DMS114 treated with DMSO at 0.1 percent for 48 hours (cell line): ENCODE data around the gene NUDT4.
"Not testable (repeated sequence)": the region's sequence is repeated elsewhere in the genome, so short reads cannot be mapped to it uniquely, and the experiment has no call there.

ENCODE experiments used
- DNase-seq: peaks from one replicate; lab custom pipeline; 2025; ENCODE audit not compliant: unreplicated experiment; lab: John Stamatoyannopoulos, UW

Gene NUDT4

DNA sequence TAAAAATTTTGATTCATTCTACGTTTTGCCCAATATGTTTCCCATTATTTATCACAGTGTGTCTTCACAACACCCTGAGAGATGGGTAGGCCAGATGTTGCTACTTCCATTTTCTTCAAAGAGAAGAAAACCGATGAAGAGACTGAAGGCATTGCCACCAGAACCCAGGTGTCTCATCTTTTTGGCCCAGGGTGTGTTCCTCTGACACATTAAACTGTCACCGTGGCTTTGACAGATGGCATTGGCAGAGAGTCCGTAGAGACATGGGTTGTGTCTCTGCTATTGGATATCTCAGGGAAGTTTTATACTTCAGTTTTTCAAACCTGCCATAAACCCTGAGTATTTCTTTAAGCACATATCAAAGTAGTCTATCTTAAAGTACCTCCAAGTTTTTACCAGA is 11.3 kb upstream of the NUDT4 start:
- no peak for DNase-seq

DNA sequence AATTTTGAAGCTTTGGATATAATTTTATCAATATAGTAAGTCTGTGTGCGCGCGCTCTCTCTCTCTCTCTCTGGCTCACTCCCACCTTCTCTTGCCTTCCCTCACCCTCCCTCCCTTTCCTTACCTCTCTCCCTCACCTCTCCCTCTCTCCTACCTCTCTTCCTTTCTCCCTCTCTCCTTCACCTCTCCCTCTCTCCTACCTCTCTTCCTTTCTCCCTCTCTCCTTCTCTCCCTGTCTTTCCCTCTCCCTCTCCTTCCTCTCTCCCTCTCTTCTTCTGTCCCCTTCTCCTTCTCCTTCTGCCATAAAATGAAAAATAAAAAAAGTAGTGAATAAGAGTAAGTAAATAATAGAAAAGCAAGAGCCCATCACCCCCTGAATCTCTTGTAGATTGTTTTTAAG is 9.0 kb upstream of the NUDT4 start:
- DNase-seq, result no peak

DNA sequence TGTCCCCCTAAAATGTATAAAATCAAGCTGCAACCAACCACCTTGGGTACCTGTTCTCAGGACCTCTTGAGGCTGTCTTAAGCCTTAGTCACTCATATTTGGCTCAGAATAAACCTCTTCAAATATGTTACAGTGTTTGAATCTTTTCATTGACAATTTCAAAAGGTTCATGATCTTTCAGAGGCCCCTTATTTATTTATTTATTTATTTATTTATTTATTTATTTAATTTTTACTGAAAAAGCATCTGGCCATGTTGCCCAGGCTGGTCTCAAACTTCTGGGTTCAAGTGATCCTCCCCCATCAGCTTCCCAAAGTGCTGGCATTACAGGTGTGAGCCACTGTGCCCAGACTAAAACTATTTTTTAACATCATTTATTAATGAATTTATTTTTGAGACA is 8.2 kb upstream of the NUDT4 start:
- DNase-seq, result no peak

DNA sequence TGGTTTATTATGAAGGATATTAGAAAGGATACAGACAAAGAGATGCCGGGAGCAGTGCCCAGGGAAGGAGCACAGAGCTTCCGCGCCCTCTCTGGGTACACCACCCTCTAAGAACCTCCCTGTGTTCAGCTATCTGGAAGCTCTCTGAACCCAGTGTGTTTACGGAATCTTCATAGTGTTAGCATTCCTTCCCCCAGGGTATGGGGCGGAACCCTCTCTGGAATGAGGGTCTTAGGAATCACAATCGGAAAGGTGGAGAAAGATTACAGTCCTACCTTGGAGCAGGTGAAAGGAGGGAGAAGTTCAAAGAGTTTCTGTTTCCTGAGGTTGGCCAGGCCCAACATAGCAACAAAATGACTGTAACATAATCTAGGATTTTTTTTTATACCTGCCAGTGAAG is 6.8 kb upstream of the NUDT4 start:
- no peak for DNase-seq

DNA sequence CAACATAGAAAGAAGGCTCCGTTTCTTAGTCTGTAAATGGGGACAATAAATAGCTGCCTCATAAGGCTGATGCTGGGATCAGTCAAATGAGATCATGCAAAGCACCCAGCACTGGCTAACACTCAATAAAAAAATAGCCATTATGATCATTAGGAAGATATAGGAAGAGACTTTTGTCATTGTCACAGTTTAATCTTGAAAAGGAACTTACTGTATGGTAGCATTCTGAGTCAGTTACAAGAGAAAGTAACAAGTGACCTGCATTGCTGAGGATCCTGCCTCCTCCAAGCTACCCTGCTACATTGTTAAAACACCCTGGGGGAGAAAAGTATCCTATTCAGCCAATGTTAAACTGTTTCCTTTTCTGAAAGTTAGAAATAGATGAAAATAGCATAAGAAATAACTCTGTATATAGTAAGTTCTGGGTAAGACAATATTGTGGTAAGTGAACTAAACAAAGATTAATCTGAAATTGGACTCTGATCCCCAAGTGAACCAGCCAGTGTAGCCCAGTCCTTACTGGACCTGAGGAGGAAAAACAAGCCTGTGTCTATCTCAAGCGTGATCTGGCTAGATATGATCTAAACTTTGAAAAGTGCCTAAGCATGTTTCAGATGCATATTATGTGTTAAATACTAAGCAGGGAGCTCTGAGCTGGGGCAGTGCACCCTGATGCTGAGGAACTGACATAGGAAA is 3.6 kb upstream of the NUDT4 start:
- DNase-seq, result no peak

DNA sequence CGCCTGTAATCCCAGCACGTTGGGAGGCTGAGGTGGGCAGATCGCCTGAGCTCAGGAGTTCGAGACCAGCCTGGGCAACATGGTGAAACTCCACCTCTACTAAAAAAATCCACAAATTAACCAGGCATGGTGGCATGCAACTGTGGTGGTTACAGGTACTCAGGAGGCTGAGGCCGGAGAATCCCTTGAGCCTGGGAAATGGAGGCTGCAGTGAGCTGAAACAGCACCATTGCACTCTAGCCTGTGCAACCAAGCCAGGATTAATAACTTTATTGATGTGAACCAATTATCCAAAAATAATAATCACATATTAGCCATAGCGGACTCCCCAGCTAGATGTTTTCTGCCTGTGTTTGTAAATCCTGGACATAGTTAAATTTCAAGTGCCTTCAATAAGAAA is 1.8 kb upstream of the NUDT4 start:
- DNase-seq, result no peak

DNA sequence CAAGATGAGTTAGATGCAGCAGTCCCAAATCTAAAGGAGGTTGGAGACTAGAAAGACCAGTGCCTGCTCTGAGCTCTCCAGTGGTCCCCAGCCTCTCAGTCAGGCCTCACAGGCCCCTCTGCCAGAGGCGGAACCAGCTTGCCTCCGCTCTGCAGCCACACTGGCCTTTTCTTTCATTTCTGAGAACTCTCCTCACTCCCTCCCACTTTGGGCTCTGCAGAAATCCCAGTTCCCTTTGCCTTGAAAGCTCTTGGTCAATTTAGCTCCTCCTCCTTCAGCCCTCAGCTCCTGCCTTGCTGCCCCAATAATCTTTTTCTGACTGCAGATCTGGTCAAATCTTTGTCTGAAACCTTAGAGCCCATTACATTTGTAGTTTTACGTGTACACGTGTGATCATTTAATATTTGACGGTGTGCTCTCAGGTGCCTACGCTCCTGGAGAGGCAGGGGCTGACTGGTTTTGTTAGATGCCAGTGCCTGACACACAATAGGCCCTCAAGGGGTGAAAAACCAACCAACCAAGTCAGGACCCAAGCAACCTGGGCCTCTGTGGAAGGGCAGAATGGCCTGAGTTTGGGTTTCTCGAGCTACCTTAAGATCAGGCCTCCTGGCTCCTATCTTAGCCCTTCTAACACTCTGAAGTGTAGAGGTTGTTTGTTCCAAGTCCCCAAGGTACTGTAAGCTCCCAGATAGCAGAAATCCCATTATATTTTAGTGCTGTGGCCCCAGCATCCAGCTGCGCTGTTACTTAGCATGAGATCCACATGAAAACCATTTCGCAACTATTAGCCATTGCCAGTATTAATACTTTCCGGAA is 1.1 kb upstream of the NUDT4 start:
- DNase-seq, result peak; percentile 48

DNA sequence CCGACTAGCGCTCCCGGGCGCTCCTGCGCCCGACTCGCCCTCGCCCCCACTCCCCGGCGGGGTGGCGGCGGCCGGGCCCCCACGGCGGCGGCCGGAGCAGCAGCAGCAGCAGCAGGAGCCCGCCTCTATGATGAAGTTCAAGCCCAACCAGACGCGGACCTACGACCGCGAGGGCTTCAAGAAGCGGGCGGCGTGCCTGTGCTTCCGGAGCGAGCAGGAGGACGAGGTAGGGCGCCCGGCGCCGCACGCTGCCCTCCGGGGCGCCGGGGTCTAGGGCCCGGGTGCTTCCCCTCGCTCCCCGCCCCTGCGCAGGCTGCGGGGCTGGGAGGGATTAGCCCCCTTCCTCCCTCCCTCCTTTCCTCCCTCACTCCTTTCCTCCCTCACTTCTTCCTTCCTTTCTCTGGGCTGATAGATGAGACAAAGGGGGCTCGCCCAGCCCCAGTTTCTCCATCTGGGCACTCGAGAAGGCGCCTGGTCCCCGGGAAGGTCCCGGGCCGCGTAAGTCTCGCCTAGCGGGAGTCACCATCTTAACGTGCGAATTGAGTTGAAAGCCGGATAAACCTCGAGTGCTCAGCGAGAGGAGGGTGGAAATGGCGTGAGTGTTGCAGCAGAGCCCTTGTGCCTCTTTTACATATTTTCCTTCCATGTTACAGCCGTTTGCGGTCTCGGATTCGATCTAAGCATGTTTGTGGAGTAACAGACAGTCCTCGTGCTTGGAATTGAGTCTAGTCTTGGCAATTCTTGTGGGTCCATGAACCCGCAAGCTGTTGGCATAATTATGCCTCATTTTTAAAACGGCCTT is 672 bp downstream of the NUDT4 start:
- peak; percentile 54 for DNase-seq

DNA sequence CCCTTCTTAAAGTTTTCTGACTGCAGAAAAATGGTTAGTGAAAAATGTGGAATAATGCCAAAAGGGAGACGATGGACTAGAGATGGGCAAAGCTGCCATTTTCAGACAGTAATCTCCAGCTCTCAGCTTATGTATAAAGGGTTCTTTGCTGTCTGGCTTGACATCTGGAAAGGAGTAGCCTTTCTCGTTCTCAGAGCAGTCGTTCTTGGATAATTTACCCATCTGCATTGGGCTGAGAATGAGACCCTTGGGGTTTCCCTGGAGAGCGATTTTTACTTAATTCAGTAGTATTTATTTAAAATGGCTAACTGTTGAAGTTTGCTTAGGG is 1.2 kb downstream of the NUDT4 start:
- DNase-seq, result no peak

DNA sequence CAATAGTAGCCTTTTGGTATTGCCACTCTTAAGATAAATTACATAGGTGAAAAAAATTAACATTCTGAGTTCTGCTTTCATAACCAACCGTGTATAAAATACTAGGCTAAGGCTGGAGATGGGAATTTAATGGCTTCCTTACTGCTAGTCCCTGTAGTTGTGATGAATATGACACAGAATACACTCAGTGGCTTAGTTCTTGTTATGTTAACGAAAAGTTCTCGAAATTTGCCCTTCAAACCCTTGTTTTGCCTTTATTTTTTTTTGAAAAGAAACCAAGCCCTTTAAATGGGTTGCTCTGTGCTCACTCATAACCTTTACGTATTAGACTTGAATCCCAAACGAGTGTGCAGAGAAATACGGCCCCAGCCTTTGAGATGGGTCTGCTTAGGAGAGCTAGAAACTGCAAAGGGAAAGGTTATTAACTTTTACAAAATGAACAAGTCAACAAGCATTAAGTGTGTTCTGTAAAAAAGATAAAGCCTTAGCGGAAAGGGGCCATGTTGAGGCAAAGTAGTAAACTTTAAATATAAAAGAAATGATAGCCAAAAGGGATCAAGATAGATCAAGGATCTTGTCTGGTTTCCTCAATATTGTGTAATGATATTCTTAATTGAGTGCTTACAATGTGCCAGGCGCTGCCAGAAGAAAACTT is 1.7 kb downstream of the NUDT4 start:
- no peak for DNase-seq

DNA sequence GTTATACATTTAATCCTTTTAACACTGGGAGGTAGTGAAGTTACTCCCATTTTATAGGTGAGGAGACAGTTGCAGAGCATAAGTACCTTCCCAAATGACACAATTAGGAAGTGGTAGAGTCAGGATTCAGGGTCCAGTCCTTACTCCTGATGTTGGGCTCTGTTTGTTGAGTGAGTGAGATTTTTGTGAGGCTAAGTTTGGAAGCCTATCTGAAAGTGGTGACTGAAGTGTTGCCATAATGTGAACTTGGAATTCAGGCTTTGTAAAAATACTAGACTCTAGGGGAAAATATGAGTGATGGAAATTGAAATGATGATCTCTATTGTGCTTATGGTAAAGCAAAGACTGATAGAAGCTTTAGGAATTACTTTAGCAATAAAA is 2.2 kb downstream of the NUDT4 start:
- DNase-seq, result no peak

DNA sequence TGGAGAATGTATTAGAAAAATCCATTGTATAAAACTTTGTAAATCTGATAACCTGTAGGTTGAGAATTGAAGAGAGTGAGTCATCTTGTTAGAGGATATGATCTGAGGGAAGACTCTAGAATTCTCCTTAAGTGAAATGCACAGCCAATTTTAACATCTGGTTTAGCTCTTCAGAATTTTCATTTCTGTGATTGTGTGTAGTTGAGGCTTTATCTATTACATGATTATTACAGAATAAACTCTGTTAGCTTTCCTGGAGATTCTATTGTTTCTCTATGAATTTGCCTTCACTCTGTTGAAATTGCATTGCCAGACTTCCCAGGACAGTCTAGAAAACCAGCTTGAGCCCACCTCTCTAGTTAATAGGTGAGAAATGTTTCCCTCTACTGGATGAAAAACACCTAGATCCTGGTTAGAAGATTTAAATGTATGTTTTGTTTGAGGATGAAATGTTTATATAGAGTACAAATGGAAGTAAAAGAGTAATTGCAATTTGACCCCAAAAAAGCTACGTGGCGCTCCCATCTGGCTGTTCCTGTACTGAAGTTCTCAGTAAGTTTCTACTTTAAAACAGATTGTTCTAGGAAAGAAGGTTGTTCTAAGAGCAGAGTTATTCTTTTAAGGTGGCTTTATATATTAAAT is 2.9 kb downstream of the NUDT4 start:
- DNase-seq, result peak; percentile 46

DNA sequence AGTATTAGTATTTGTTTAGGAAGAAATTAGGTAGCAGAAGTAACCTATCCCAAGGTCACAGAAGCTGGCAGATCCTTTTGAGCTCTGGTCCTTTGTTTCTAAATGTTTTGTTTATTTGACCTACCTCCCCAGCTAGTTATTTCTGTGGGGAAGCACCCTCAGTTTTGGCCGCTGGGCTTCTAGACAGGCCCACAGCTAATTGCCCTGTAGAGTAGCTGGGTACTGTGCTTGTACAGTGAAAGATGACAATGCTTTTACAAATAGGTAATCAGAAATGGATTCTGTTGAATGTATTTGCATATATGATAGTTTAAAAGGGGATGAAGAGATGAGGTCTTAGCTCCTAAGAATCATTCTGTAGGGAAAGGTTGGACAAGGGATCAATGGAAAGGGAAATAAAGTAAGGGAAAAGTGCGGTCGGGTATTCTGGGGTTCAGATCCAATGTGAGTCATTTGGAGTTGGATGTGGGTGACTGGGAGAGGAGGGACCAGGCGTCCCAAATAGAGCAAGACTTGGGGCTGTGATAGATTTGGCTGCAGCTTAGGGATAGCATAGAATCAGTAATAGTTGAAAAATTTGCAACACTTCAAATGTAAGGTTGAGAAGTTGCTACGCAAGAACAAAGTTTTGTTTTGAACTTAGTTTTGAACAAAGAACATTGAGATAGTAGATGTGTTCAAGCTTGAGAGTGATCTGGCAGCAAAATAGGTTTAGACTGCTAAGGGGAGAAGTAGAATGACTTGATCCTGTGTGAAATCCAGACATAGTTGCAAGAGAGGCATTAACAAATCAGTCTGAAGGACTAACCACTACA is 3.6 kb downstream of the NUDT4 start:
- DNase-seq, result no peak

DNA sequence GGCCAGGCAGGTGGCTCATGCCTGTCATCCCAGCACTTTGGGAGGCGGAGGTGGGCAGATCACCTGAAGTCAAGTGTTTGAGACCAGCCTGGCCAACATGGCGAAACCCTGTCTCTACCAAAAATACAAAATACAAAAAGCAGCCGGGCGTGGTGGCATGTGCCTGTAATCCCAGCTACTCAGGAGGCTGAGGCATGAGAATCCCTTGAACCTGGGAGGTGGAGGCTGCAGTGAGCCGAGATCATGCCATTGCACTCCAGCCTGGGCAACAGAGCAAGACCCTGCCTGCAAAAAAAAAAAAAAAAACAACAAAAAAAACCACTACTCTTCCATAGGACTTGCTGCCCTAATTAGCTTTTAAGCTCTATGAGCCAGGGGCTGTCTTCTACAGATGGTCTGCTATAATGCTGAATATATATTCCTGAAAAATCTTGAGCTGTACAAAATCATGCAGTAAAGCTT is 4.3 kb downstream of the NUDT4 start:
- DNase-seq, result not testable (repeated sequence)

DNA sequence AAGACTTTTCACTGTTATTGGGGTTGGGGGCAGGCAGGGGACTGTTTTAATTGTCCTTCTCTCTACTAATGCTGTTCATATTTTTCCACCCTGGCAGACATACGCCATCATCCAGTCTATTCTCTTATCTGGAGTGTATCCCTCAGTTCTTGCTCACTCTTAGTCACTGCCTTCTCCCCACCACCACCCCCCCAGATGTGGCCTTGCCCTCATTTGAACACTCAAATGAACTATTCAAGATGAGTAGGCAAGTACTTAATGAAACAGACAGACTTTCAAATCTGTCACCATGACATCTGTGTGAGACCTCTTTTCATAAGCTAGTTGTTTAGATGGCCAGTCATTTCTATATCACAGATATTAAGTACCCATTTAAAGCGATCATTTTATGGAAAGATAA is 10.1 kb downstream of the NUDT4 start:
- DNase-seq, result no peak

DNA sequence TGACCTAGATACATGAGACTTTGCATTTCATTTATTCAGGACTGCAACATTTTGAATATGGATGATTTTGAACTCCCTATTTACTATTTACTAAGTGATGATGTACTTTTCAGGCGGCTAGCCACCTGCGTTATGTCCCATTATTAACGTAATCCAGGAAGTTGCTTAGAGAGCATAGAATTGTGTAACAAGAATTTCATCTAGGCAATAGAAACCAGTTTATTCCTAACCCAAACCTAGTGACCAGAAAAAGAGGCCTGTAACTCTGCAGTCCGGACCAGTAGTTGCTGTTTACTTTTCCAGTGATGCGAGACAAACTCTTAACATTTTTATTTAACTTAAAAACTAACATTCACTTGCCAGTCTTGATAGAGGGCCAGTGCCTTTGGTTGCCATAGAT is 12.3 kb downstream of the NUDT4 start:
- no peak for DNase-seq

DNA sequence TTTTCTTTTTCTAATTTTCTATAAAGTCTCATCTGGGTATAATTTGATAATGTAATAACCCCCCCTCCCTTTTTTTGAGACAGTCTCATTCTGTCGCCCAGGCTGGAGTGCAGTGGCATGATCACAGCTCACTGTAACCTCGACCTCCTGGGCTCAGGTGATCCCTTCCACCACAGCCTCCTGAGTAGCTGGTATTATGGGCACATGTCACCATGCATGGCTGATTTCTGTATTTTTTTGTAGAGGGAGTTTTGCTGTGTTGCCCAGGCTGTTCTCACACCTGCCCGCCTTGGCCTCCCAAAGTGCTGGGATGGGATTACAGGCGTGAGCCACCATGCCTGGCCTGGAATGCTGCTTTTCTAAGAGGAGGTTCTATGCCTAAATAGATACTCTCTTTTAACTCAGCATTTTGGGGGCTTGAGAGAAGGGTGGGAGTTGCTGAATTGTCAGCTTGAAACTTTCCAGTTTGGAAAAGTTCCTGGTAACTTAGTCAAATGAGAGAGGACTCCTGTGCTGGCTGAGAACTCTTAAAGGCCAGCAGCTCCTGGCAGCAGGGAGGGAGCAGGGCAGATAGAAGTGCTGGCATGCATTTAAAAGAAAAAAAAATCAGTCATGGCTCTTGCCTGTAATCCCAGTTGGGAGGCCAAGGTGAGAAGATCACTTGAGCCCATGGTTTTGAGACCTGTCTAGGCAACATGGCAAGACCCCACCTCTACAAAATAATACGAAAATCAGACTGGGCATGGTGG is 13.0 kb downstream of the NUDT4 start:
- no peak for DNase-seq

DNA sequence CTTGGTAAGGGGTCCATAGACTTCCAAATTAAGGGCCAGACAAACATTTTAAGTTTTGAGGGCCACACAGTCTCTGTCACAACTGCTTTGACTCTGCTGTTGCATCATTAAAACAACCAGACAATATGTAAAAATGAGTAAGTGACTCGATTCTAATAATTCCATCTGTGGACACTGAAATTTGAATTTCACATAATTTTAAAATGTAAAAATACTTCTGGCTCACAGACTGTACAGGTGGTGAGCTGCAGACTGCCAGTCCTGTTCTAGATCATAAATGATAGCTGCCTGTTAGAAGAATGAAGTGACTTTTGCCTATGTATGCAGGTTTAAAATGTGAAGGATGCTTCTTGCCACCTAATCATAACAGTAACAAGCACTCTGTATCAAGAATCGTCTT is 15.7 kb downstream of the NUDT4 start:
- no peak for DNase-seq

DNA sequence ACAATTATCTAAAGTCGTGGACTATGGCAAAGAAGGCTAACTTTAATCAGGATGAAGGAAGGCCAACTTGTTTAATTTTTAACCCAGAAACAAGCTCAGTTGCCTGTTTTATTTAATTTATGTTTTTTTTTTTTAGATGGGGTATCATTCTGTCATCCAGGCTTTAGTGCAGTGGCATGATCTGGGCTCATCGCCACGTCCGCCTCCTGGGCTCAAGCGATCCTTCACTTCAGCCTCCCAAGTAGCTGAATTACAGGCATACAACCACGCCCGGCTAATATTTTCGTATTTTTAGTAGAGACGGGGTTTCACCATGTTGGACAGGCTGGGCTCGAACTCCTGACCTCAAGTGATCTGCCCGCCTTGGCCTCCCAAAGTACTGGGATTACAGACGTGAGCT is 19.7 kb downstream of the NUDT4 start:
- no peak for DNase-seq
